AG04450 (cell line): ENCODE measurements around the gene PRRG3. TPM values are rescaled to one million over a fixed set of nuclear protein-coding genes. Genes with fewer than 3 reads are reported as not detected.

Source experiments
- CTCF ChIA-PET: fragments of 300-600, 350-600 bp; formaldehyde crosslinking; extraction: SDS; loops from one replicate; lab custom pipeline; 2022; ENCODE audit warnings: antibody characterized with exemption, inconsistent platforms; lab: Charles Lee
- POLR2A ChIA-PET: fragments of 350-600 bp; formaldehyde crosslinking; extraction: SDS; loops from one replicate; lab custom pipeline; 2021; ENCODE audit warnings: antibody characterized with exemption, inconsistent platforms; lab: Yijun Ruan, JAX
- DNase-seq: peaks from one replicate; pipeline ENCODE4 v3.0.0-alpha.2; 2011; ENCODE audit warnings: low read depth, low spot score
- H3K27ac ChIP-seq: one replicate; pipeline ENCODE4 v1.5.1; 2012; ENCODE audit warnings: low read depth, low read length, control low read depth
- H3K27me3 ChIP-seq: one replicate; pipeline ENCODE4 v1.6.0; 2012; ENCODE audit warnings: low read length; ENCODE audit not compliant: control insufficient read depth, insufficient read depth
- H3K4me3 ChIP-seq: 2 replicates; pipeline ENCODE4 v1.5.1; 2011; ENCODE audit warnings: mild to moderate bottlenecking, low read depth, low read length, control low read depth
- H3K9me3 ChIP-seq: 2 replicates; pipeline ENCODE4 v1.5.1; 2012; ENCODE audit warnings: low read length; ENCODE audit not compliant: control insufficient read depth, insufficient read depth
- CTCF ChIP-seq: IDR thresholded peaks from 2 replicates; pipeline ENCODE4 v1.5.1; 2011; ENCODE audit warnings: low read depth, low read length, control low read depth, inconsistent platforms
- polyA minus RNA-seq: library from RNA; depleted of rRNA, polyadenylated mRNA; stranded (reverse); fragments of >200 nt; gene quantifications from 2 replicates; pipeline ENCODE4 v1.2.3, GENCODE V29; 2011; rRNA and poly(A)+ RNA removed
- polyA plus RNA-seq: library from polyadenylated mRNA; depleted of rRNA; stranded (reverse); fragments of >200 nt; gene quantifications from 2 replicates; pipeline ENCODE4 v1.2.3, GENCODE V29; 2011; rRNA removed

PRRG3 gene
- polyA plus RNA-seq (not detected in 2 replicates), polyA minus RNA-seq (not detected in 2 replicates)

- Histone ChIP-seq H3K4me3 (no peak within 1 kb of the TSS), H3K27ac (no peak within 1 kb of the TSS), H3K27me3 (no peaks in the 10 kb centered on the region), H3K9me3 (no peaks in the 10 kb centered on the region)
- CTCF ChIA-PET: no interaction called here
- DNase-seq: no peak
- POLR2A ChIA-PET: no interaction called here
- TF ChIP-seq CTCF: no peak
Observed at GRCh38 chrX:151694661-151695582, at the start of gene PRRG3. PRRG3 (plus strand) TSS chrX:151695458; CDS start chrX:151698815, 3,357 bp downstream.

- ChIA-PET CTCF (no interaction called here), POLR2A (no interaction called here)
- Histone ChIP-seq H3K4me3 (no peak overlapping the region), H3K27ac (no peak overlapping the region), H3K27me3 (no peaks in the 10 kb centered on the region), H3K9me3 (no peaks in the 10 kb centered on the region)
- TF ChIP-seq CTCF: no peak
- no peak for DNase-seq
Observed at GRCh38 chrX:151675121-151675746, 20.0 kb upstream of the PRRG3 start.

GRCh38 chrX:151676196-151676595, 19.1 kb upstream of the PRRG3 start:
- no peaks in the 10 kb centered on the region for H3K27me3 ChIP-seq
- TF ChIP-seq CTCF: no peak
- no peak overlapping the region for H3K4me3 ChIP-seq
- ChIA-PET CTCF (no interaction called here), POLR2A (no interaction called here)
- DNase-seq: no peak
- no peaks in the 10 kb centered on the region for H3K9me3 ChIP-seq
- H3K27ac ChIP-seq: no peak overlapping the region

- H3K9me3 ChIP-seq: no peaks in the 10 kb centered on the region
- DNase-seq: no peak
- no peaks in the 10 kb centered on the region for H3K27me3 ChIP-seq
- no peak for TF ChIP-seq CTCF
- no peak overlapping the region for H3K4me3 ChIP-seq
- ChIA-PET CTCF (interaction anchor here (1.8 kb wide), 1 partner anchor 528 kb away, joined by 8 read pairs; no protein-coding TSS in a partner anchor), POLR2A (no interaction called here)
- no peak overlapping the region for H3K27ac ChIP-seq
Observed at GRCh38 chrX:151679798-151680402, 15.4 kb upstream of the PRRG3 start.
